Germinal center (tissue), 1 donor: ENCODE measurements around the gene PRELID1.
A peak's percentile ranks its signal among the peaks of the same experiment; 100 is the strongest.
"Not testable (repeated sequence)": the region's sequence is repeated elsewhere in the genome, so short reads cannot be mapped to it uniquely, and the experiment has no call there.

Experiments used
- DNase-seq: peaks from one replicate; pipeline ENCODE4 v3.0.0; 2012; ENCODE audit warnings: mixed read lengths, low spot score

Gene PRELID1, protein sequence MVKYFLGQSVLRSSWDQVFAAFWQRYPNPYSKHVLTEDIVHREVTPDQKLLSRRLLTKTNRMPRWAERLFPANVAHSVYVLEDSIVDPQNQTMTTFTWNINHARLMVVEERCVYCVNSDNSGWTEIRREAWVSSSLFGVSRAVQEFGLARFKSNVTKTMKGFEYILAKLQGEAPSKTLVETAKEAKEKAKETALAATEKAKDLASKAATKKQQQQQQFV

GRCh38 chr5:177303121-177303924, at the start of gene PRELID1, which contains the start of gene RAB24:
Gene PRELID1, plus strand, starts transcription at chr5:177303799. Its CDS starts 187 bp downstream, at chr5:177303986.
Gene RAB24, minus strand, starts transcription at chr5:177303719. Its CDS starts 431 bp downstream, at chr5:177303288.
- peak; percentile 87 for DNase-seq

- DNase-seq: no peak
These were observed 47.3 kb upstream of the PRELID1 start for GRCh38 chr5:177256296-177256695.

DNA sequence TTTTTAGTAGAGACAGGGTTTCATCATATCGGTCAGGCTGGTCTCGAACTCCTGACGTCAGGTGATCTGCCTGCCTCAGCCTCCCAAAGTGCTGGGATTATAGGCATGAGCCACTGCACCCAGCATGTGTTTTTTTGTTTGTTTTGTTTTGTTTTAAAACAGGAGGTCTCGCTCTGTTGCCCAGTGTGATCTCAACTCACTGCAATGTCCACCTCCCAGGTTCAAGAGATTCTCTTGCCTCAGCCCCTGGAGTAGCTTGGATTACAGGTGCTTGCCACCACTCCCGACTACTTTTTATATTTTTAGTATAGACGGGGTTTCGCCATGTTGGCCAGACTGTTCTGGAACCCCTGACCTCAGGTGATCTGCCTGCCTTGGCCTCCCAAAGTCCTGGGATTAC, 44.9 kb upstream of the PRELID1 start:
- DNase-seq: not testable (repeated sequence)

- no peak for DNase-seq
These were observed 42.6 kb upstream of the PRELID1 start for GRCh38 chr5:177260961-177261360.

GRCh38 chr5:177261510-177261909, 42.1 kb upstream of the PRELID1 start:
- no peak for DNase-seq

DNA sequence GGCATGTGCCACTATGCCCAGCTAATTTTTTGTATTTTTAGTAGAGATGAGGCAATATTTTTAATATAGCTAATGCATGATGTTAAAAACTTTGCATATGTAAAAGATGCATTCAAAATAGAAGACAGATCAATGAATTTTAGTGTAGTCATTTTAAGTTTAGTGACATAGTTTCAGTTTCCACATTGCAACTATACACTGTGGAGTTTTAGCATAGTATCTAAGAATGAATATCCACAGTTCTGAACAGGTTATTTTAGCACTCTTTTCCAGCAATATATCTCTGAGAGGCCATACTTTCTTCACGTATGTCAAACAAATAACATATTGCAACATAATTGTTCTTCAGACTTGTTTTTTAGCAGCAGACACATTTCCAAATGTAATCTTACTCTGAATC, 39.4 kb upstream of the PRELID1 start:
- no peak for DNase-seq

- DNase-seq: no peak
These were observed 38.2 kb upstream of the PRELID1 start for GRCh38 chr5:177265395-177265794.

DNA sequence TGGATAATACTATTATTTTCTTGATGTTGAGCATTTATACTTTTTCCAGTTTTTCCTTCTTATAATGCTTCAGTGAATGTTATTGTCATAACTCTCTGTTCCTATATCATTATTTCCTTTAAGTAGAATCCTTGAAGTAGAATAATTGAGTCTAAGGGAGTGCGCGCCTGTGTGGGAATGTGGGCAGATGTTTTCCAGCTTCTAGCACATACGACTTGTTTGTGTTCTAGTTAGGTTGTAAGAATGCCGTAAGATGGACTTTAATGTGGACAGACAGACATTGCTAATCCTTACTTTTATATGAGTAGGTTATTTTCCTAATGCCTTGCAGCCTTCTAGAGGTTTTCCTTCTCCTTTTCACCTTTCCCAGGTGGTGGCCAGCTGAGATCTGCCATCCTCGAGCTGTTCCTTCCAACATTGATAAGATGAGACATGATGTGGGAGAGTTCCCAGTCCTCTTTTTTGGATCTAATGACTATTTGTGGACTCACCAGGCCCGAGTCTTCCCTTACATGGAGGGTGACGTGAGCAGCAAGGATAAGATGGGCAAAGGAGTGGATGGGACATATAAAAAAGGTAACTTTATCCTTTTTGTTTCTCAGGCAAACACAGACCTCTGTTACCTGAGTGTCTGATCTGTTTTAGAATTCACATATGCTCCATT, 34.2 kb upstream of the PRELID1 start:
- DNase-seq: no peak

GRCh38 chr5:177269976-177270375, 33.6 kb upstream of the PRELID1 start:
- DNase-seq: no peak

DNA sequence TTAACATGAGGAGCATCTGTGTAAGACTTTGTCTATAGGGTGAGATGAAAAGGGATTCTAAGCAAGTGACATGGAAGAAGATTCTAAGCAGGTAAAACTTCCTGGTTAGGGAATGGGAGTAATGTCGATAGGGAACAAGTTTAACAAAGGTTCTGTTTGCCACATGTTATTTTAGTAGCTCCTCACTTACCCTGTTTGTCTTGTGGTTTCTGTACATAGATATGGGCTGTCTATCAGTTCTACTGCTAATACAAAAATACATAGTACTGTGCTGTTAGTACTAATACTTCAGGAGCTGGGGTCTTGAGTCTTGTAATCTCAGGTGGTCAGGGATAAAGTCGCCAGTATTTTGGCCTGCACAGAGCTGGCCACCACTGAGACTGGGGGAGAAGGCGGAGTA, 32.9 kb upstream of the PRELID1 start:
- DNase-seq: no peak

- no peak for DNase-seq
These were observed 32.5 kb upstream of the PRELID1 start for GRCh38 chr5:177271113-177271512.

DNA sequence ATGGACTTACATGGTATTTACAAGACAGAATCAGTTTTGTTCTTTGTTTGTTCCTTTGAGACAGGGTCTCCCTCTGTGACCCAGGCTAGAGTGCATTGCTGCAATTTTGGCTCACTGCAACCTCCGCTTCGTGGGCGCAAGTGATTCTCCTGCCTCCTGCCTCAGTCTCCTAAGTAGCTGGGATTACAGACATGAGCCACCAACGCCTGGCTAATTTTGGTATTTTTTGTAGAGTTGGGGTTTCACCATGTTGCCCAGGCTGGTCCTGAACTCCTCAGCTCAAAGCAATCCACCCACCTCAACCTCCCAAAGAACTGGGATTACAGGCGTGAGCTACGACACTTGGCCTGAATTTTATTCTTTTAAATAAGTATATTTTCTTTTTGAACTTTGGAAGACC, 27.7 kb upstream of the PRELID1 start:
- no peak for DNase-seq

GRCh38 chr5:177276886-177277285, 26.7 kb upstream of the PRELID1 start:
- DNase-seq: no peak

GRCh38 chr5:177288191-177288590, 15.4 kb upstream of the PRELID1 start:
- DNase-seq: no peak

DNA sequence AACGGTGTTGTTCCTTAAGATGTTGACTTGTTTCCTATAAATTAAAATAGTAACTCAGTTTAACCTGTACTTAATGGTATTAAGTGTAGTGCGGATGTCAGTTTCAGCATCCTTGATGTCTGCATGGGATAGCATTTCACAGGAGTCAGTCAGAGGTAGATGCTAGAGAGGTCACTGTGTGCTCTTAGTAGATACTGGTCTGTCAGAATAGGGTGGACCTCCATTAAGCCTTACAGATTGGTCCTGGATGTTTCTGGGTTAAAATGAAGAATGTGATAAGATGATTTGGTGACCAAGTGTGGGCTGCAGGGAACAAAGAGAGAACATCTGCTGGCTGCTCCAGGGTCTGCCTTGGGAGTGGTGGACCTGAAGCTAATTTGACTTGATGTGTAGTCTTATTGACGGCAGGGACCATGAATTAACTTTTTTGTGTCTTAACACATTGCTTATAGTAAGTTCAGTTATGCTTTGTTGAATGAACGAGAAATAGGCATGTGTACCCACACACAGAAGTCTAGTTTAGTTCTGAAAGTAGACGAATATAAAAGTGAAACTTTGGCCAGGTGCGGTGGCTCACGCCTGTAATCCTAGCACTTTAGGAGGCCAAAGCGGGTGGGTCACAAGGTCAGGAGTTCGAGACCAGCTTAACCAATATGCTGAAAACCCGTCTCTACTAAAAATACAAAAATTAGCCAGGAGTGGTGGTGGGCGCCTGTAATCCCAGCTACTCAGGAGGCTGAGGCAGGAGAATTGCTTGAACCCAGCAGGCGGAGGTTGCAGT, 12.6 kb upstream of the PRELID1 start:
- DNase-seq: no peak

DNA sequence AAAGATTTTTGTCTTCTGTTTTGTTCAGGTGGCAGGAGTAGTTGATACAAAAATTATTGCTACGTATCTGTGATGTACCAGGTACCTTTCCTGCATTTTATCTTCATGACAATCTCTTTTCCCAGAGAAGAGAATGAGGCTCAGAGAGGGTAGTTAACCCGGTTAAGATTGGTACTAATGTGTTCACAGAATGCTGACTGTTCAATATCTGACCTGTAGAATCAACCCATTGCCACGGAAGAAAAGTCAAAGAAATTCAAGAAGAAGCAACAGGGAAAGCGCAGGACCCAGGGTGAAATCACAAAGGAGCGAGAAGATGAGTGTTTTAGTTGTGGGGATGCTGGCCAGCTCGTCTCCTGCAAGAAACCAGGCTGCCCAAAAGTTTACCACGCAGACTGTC, 11.9 kb upstream of the PRELID1 start:
- no peak for DNase-seq

DNA sequence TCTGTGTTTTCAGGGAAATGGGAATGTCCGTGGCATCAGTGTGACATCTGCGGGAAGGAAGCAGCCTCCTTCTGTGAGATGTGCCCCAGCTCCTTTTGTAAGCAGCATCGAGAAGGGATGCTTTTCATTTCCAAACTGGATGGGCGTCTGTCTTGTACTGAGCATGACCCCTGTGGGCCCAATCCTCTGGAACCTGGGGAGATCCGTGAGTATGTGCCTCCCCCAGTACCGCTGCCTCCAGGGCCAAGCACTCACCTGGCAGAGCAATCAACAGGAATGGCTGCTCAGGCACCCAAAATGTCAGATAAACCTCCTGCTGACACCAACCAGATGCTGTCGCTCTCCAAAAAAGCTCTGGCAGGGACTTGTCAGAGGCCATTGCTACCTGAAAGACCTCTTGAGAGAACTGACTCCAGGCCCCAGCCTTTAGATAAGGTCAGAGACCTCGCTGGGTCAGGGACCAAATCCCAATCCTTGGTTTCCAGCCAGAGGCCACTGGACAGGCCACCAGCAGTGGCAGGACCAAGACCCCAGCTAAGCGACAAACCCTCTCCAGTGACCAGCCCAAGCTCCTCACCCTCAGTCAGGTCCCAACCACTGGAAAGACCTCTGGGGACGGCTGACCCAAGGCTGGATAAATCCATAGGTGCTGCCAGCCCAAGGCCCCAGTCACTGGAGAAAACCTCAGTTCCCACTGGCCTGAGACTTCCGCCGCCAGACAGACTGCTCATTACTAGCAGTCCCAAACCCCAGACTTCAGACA, 9.6 kb upstream of the PRELID1 start:
- no peak for DNase-seq

- DNase-seq: no peak
These were observed 9.0 kb upstream of the PRELID1 start for GRCh38 chr5:177294632-177295031.

- DNase-seq: no peak
These were observed 7.7 kb upstream of the PRELID1 start for GRCh38 chr5:177295924-177296323.

GRCh38 chr5:177296581-177296980, 7.0 kb upstream of the PRELID1 start:
- DNase-seq: no peak

- DNase-seq: no peak
These were observed 5.7 kb upstream of the PRELID1 start for GRCh38 chr5:177297922-177298321.
